Testis (tissue), 3 donors: ENCODE results near the gene MAN1B1. TPM values are rescaled to one million over a fixed set of nuclear protein-coding genes. Genes with fewer than 3 reads are reported as not detected.

Experiments
- DNase-seq: peaks from one replicate; pipeline ENCODE4 v3.0.0-alpha.2; 2019
- H3K27ac ChIP-seq, 2 donors: fragments of 200-600 bp; sonication (generic); one replicate each; pipeline ENCODE4 v1.5.1; 2019
- H3K27me3 ChIP-seq: fragments of 200-600 bp; sonication (generic); one replicate; pipeline ENCODE4 v1.5.1; 2019
- H3K36me3 ChIP-seq: fragments of 200-600 bp; sonication (generic); one replicate; pipeline ENCODE4 v1.5.1; 2017; ENCODE audit warnings: low read depth; ENCODE audit errors: missing control alignments
- H3K4me1 ChIP-seq: fragments of 200-600 bp; sonication (generic); one replicate; pipeline ENCODE4 v1.5.1; 2019
- H3K4me3 ChIP-seq, 2 donors: fragments of 200-600 bp; sonication (generic); one replicate each; pipeline ENCODE4 v1.5.1; 2017 to 2019
- H3K9me3 ChIP-seq: fragments of 200-600 bp; sonication (generic); one replicate; pipeline ENCODE4 v1.5.1; 2017
- CTCF ChIP-seq, 3 experiments: fragments of 450-650 bp in 2 of 3; fragments of 200-600 bp in 1 of 3; sonication (generic) in 1 of 3; IDR thresholded peaks; one replicate each; pipeline ENCODE4 v1.5.1; 2016 to 2019; ENCODE audit warnings: antibody characterized with exemption in 3 of 3, mild to moderate bottlenecking in 2 of 3, moderate library complexity in 1 of 3
- POLR2A ChIP-seq: fragments of 450-650 bp; IDR thresholded peaks from one replicate; pipeline ENCODE4 v1.6.1; 2017; ENCODE audit warnings: antibody characterized with exemption, mild to moderate bottlenecking, moderate library complexity
- WGBS, 2 donors: methylation state at CpG; one replicate each; pipeline ENCODE4 v1.1.5; 2018; 5-methylcytosine and 5-hydroxymethylcytosine counted together
- intact Hi-C: fragments of 100-400 bp; cut with DNase I; formaldehyde crosslinking; loops from one replicate; pipeline ENCODE4 v1.15.1; 2023; ENCODE audit warnings: low total_unique reads
- polyA plus RNA-seq: library from polyadenylated mRNA; stranded (reverse); fragments of 350-450 nt; fragmentation: Illumina TruSeq; extraction: RNeasy Lipid Tissue Mini Kit (QIAGEN cat#74804); gene quantifications from one replicate; pipeline ENCODE4 v1.2.3, GENCODE V29; 2014; ENCODE audit warnings: low read depth, low replicate concordance; ENCODE audit not compliant: insufficient read depth
- total RNA-seq, 2 donors: library from RNA; depleted of rRNA; stranded (reverse); fragments of >200 nt; gene quantifications; one replicate each; pipeline ENCODE4 v1.2.3, GENCODE V29; 2016

The MAN1B1 gene
- total and polyA plus RNA-seq, 3 donors from 2014 or later = 62.2 to 124 (median 122) TPM

DNA sequence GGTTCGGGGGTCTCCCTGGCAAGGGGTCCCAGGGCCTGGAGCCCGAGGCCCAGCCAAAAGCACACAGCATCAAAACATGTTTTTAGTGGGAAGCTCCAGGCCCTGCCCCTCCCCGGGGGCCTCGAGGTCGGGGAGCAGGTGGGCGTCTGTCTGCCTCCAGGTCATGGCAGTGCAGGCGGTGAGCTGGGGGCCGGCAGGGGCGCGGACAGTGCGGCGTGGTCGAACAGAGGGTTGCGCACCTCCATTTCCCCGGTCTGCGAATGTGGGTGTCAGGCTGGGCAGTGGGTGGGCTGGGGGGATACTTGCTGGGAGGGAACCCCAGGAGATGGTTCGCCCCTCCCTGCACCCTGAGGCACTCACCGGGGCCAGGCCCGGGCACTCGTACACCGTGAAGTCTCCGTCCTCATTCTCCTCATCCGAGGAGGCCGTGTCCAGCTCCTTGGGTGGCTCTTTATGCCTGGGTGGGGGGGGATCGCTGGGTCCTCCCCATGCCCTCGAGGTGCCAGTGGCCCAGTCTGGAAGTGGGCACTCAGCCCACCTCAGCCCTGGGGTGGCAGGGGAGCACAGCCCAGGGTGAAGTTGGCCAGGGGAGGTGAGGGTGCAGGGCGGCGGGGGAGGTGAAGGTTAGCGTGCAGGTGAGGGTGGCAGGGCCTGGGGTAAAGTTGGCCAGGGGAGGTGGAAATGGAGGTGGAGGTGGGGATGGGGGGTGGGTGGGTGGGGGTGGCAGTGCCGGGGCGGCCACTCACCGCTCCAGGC, 47.0 kb upstream of the MAN1B1 start:
- no peaks in the 10 kb centered on the region for H3K36me3 ChIP-seq
- no peaks in the 10 kb centered on the region for H3K9me3 ChIP-seq
- H3K4me1 ChIP-seq = peaks cover 14% of the 10 kb centered on the region
- TF ChIP-seq CTCF (IDR thresholded peaks at IDR 0.05) (no peak), POLR2A (no peak)
- no peaks in the 10 kb centered on the region for H3K27me3 ChIP-seq
- no peak overlapping the region for H3K27ac ChIP-seq
- no peak overlapping the region for H3K4me3 ChIP-seq
- intact Hi-C loops = loop anchor here (10.0 kb wide), 1 partner anchor 205 kb away; no protein-coding TSS in a partner anchor
- no peak for DNase-seq
- 80 to 90% methylated on average over 4 to 32 of the region's 32 CpGs for WGBS, 2 donors

DNA sequence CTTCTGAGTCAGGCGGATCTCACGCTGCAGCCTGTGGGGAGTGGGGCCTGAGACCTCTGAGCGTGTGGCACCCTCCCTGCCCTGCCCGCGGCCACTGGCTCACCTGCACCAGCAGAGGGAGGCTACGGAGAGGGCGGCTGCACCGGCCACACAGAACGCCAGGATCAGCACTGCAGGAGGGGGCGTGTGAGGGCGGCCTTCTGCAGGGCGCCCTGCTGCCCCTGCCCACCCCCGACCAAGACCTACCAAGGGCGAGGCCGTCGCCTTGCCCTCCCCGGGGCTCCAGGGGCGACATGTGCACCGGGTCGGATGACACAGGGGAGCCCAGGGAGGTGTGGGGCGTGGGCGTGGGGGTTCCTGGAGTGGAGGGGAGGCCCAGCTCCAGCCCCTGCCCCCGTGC, 46.2 kb upstream of the MAN1B1 start:
- peaks cover 10% of the 10 kb centered on the region for H3K4me1 ChIP-seq
- H3K9me3 ChIP-seq = no peaks in the 10 kb centered on the region
- intact Hi-C loops = no loop called here
- no peaks in the 10 kb centered on the region for H3K27me3 ChIP-seq
- no peak for DNase-seq
- TF ChIP-seq POLR2A (no peak), CTCF (IDR thresholded peaks at IDR 0.05) (no peak)
- 86% methylated on average over 23 of the region's 23 CpGs; no CpG with 5 or more reads in 1 of the 2 donors for WGBS, 2 donors
- no peak overlapping the region for H3K27ac ChIP-seq
- no peak overlapping the region for H3K4me3 ChIP-seq
- no peaks in the 10 kb centered on the region for H3K36me3 ChIP-seq

- TF ChIP-seq POLR2A = no peak
- TF ChIP-seq CTCF (IDR thresholded peaks at IDR 0.05) = no peak
- no peaks in the 10 kb centered on the region for H3K9me3 ChIP-seq
- WGBS, 2 donors = 71% methylated on average over 16 of the region's 16 CpGs; no CpG with 5 or more reads in 1 of the 2 donors
- H3K27me3 ChIP-seq = no peaks in the 10 kb centered on the region
- H3K36me3 ChIP-seq = no peaks in the 10 kb centered on the region
- intact Hi-C loops = no loop called here
- no peak for DNase-seq
- H3K27ac ChIP-seq = no peak overlapping the region
- H3K4me1 ChIP-seq = peaks cover 10% of the 10 kb centered on the region
- no peak overlapping the region for H3K4me3 ChIP-seq
These were observed 45.7 kb upstream of the MAN1B1 start for GRCh38 chr9:137041124-137041523.

DNA sequence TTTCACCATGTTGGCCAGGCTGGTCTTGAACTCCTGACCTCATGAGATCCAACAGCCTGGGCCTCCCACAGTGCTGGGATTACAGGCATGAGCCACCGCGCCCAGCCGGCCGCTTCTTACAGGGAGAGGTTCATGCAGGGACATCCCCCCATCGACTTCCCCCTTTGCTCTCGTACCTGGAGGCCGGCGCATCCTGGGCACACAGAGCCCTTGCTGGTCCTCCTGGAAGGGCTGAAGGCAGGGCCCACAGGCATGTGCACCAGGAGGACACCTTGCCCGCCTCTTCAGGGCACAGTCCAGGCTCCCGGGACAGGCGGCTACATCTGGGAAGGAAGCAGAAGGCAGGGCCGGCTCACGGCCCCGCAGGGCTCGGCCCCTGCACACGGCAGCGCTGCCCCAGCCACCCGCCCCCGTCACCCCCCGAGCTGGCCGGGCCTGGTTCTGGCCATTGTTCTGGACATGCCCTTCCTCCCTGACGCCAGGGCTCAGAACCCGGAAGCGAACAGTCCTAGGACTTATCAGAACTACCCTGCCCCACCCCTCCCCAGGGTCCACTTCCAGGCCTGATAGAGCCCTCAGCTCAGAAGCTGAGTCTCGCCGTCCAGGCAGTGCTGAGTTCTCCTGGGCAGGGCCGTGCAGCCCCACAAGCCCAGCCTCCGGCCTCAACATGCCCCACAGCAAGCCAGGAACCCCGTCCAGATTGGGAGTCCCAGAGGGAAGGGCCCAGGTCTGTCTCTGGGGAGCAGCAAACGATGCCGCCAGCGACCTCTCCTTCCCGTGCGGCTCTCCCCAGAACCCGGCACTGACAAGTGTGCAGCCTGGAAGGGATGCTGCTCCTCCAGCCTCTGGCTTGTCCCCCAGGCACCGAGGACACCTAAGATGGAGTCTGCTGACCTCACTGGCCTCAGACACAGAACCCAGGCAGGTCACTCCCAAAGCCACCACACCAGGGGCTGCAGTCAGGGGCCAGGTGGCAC, 43.7 kb upstream of the MAN1B1 start:
- no peaks in the 10 kb centered on the region for H3K27me3 ChIP-seq
- 67 to 94% methylated on average over 3 to 33 of the region's 36 CpGs for WGBS, 2 donors
- TF ChIP-seq CTCF (IDR thresholded peaks at IDR 0.05) = no peak
- no peak for TF ChIP-seq POLR2A
- peaks cover 10% of the 10 kb centered on the region for H3K4me1 ChIP-seq
- no peak overlapping the region for H3K4me3 ChIP-seq
- H3K36me3 ChIP-seq = no peaks in the 10 kb centered on the region
- intact Hi-C loops = no loop called here
- H3K27ac ChIP-seq = peak overlapping the region in 1 of 2 donors; percentile 1
- no peaks in the 10 kb centered on the region for H3K9me3 ChIP-seq
- no peak for DNase-seq
